ENCODE results near the gene DLX5. TPM values are rescaled to one million over a fixed set of nuclear protein-coding genes. Genes with fewer than 3 reads are reported as not detected.
A peak's percentile ranks its signal among the peaks of the same experiment; 100 is the strongest.

Gene DLX5
- polyA plus RNA-seq, 1 donor from 2014 or later, result 44.6 TPM

- peaks cover 61% of the 10 kb centered on the region for H3K79me2 ChIP-seq (replicated peaks; ENCODE audit: insufficient read depth, low read length)
- peaks cover 4% of the 10 kb centered on the region for H3F3A ChIP-seq (ENCODE audit: insufficient read depth, low read length, poor library complexity, severe bottlenecking)
- H3K4me2 ChIP-seq (ENCODE audit: low read length), result peak overlapping the region; percentile 83
- H3K9ac ChIP-seq (ENCODE audit: low read length), result peak overlapping the region; percentile 99
- H3K9me3 ChIP-seq (ENCODE audit: low read length), result no peaks in the 10 kb centered on the region
- H2AFZ ChIP-seq (ENCODE audit: low read depth, low read length), result no peak overlapping the region
- H3K9me2 ChIP-seq (ENCODE audit: insufficient read depth, low read length), result no peaks in the 10 kb centered on the region
- TF ChIP-seq, protein P1, sequence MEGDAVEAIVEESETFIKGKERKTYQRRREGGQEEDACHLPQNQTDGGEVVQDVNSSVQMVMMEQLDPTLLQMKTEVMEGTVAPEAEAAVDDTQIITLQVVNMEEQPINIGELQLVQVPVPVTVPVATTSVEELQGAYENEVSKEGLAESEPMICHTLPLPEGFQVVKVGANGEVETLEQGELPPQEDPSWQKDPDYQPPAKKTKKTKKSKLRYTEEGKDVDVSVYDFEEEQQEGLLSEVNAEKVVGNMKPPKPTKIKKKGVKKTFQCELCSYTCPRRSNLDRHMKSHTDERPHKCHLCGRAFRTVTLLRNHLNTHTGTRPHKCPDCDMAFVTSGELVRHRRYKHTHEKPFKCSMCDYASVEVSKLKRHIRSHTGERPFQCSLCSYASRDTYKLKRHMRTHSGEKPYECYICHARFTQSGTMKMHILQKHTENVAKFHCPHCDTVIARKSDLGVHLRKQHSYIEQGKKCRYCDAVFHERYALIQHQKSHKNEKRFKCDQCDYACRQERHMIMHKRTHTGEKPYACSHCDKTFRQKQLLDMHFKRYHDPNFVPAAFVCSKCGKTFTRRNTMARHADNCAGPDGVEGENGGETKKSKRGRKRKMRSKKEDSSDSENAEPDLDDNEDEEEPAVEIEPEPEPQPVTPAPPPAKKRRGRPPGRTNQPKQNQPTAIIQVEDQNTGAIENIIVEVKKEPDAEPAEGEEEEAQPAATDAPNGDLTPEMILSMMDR (IDR thresholded peaks at IDR 0.05; ENCODE audit: poor library complexity, severe bottlenecking), result no peak
- TF ChIP-seq MXI1 (conservative IDR thresholded peaks at IDR 0.05; ENCODE audit: poor library complexity, severe bottlenecking), result no peak
- peak; percentile 23 for TF ChIP-seq EP300 (conservative IDR thresholded peaks at IDR 0.05; ENCODE audit: poor library complexity, severe bottlenecking)
- peak overlapping the region; percentile 8 for H3K27ac ChIP-seq (ENCODE audit: low read length)
- H4K20me1 ChIP-seq (ENCODE audit: insufficient read depth), result no peaks in the 10 kb centered on the region
- peaks cover 30% of the 10 kb centered on the region for H3K27me3 ChIP-seq (ENCODE audit: insufficient read depth, low read depth, low read length)
- H3K4me3 ChIP-seq (ENCODE audit: low read length), result peak overlapping the region; percentile 87
- H3K36me3 ChIP-seq (ENCODE audit: insufficient read depth, low read length), result peaks cover 11% of the 10 kb centered on the region
These were observed 1.5 kb upstream of the DLX5 start for GRCh38 chr7:97025983-97026714.

- Histone ChIP-seq H3K9me3 (ENCODE audit: low read length) (no peaks in the 10 kb centered on the region), H3K9me2 (ENCODE audit: insufficient read depth, low read length) (no peaks in the 10 kb centered on the region), H3K27me3 (ENCODE audit: insufficient read depth, low read depth, low read length) (peaks cover 30% of the 10 kb centered on the region), H2AFZ (ENCODE audit: low read depth, low read length) (no peak overlapping the region), H3F3A (ENCODE audit: insufficient read depth, low read length, poor library complexity, severe bottlenecking) (peaks cover 4% of the 10 kb centered on the region), H3K4me2 (ENCODE audit: low read length) (peak overlapping the region; percentile 83), H3K27ac (ENCODE audit: low read length) (peak overlapping the region; percentile 100), H3K36me3 (ENCODE audit: insufficient read depth, low read length) (peaks cover 18% of the 10 kb centered on the region), H3K9ac (ENCODE audit: low read length) (peak overlapping the region; percentile 99), H4K20me1 (ENCODE audit: insufficient read depth) (no peaks in the 10 kb centered on the region), H3K4me3 (ENCODE audit: low read length) (peak overlapping the region; percentile 87), H3K79me2 (replicated peaks; ENCODE audit: insufficient read depth, low read length) (peaks cover 72% of the 10 kb centered on the region)
- TF ChIP-seq, protein P1 (IDR thresholded peaks at IDR 0.05; ENCODE audit: poor library complexity, severe bottlenecking), result no peak
- TF ChIP-seq TAF1 (IDR thresholded peaks at IDR 0.05; ENCODE audit: low read depth), result no peak
- no peak for TF ChIP-seq MXI1 (conservative IDR thresholded peaks at IDR 0.05; ENCODE audit: poor library complexity, severe bottlenecking)
- no peak for TF ChIP-seq REST (IDR thresholded peaks at IDR 0.05; ENCODE audit: borderline replicate concordance)
- TF ChIP-seq EP300 (conservative IDR thresholded peaks at IDR 0.05; ENCODE audit: poor library complexity, severe bottlenecking), result no peak
These were observed 484 bp upstream of the DLX5 start for GRCh38 chr7:97025130-97025499.
